A549 (cell line): ENCODE data around the gene TMED7. TPM values are rescaled to one million over a fixed set of nuclear protein-coding genes. Genes with fewer than 3 reads are reported as not detected.

Experiments
- ATAC-seq, 2 experiments: fragments of 200-7000 bp in 1 of 2; fragments of >200 bp in 1 of 2; cut with Nextera tagmentation in 1 of 2; cut with Tn5 transposase in 1 of 2; 3 replicates each; pipeline versions ENCODE4 v1.8.0 to v1.9.1; 2018 to 2020; ENCODE audit warnings: mild to moderate bottlenecking in 1 of 2, moderate library complexity in 1 of 2
- CTCF ChIA-PET: fragments of 300-600 bp; sonication (Branson Sonifier 250); formaldehyde crosslinking; extraction: SDS; loops from one replicate; lab custom pipeline; 2021; ENCODE audit warnings: antibody characterized with exemption, inconsistent platforms; lab: Yijun Ruan, JAX
- POLR2A ChIA-PET: fragments of 350-600 bp; formaldehyde crosslinking; extraction: SDS; loops from one replicate; lab custom pipeline; 2021; ENCODE audit warnings: antibody characterized with exemption, inconsistent platforms; lab: Yijun Ruan, JAX
- DNase-seq, 2 experiments: peaks; one replicate each; pipeline versions ENCODE4 v3.0.0 to v3.0.0-alpha.2; 2011 to 2016; ENCODE audit warnings: low read depth in 1 of 2, low spot score in 1 of 2
- FAIRE-seq: peaks from 2 replicates; lab custom pipeline; 2011; peaks lifted over from hg19 to GRCh38; lab: Jason Lieb, UNC
- H3K27ac ChIP-seq, 2 experiments: fragments of >200 bp; sonication (Bioruptor Twin); formaldehyde crosslinking; 3 replicates each; pipeline ENCODE4 v1.5.1; 2016 to 2017
- H3K4me1 ChIP-seq: fragments of >200 bp; sonication (Bioruptor Twin); formaldehyde crosslinking; 3 replicates; pipeline ENCODE4 v1.6.1; 2016
- H3K4me2 ChIP-seq: fragments of >200 bp; sonication (Bioruptor Twin); formaldehyde crosslinking; 3 replicates; pipeline ENCODE4 v1.6.1; 2016
- H3K4me3 ChIP-seq: fragments of >200 bp; sonication (Bioruptor Twin); formaldehyde crosslinking; 3 replicates; pipeline ENCODE4 v1.5.1; 2016
- H3K9me3 ChIP-seq: fragments of >200 bp; sonication (Bioruptor Twin); formaldehyde crosslinking; 3 replicates; pipeline ENCODE4 v1.6.1; 2016
- ATOH8 ChIP-seq: fragments of 250-450 bp; sonication (Bioruptor Pico); IDR thresholded peaks from 2 replicates; pipeline ENCODE4 v1.5.0; 2020; ENCODE audit warnings: low read depth, mild to moderate bottlenecking, moderate library complexity
- EHF ChIP-seq: fragments of 250-450 bp; sonication (Bioruptor Pico); IDR thresholded peaks from 2 replicates; pipeline ENCODE4 v1.5.0; 2020; ENCODE audit warnings: mild to moderate bottlenecking
- EP300 ChIP-seq, 2 experiments: fragments of >200 bp; sonication (Bioruptor Twin); formaldehyde crosslinking; IDR thresholded peaks; 2 replicates in 1 of 2; 3 replicates in 1 of 2; pipeline ENCODE4 v1.6.1; 2016 to 2017
- ESRRA ChIP-seq: fragments of 150-350 bp; IDR thresholded peaks from 2 replicates; pipeline ENCODE4 v1.6.1; 2014; ENCODE audit warnings: mild to moderate bottlenecking, low read length, borderline replicate concordance
- FOSL2 ChIP-seq, 2 experiments: fragments of 450-650 bp in 1 of 2; fragments of >200 bp in 1 of 2; sonication (Bioruptor Twin) in 1 of 2; formaldehyde crosslinking; IDR thresholded peaks; 2 replicates each; pipeline versions ENCODE4 v1.5.0 to v1.6.1; 2016 to 2020; ENCODE audit warnings: mild to moderate bottlenecking in 1 of 2, moderate library complexity in 1 of 2
- HOXA7 ChIP-seq: fragments of 250-450 bp; sonication (Bioruptor Pico); IDR thresholded peaks from 2 replicates; pipeline ENCODE4 v1.5.0; 2020; ENCODE audit warnings: mild to moderate bottlenecking, moderate library complexity
- NFE2L2 ChIP-seq: fragments of 150-350 bp; conservative IDR thresholded peaks from 2 replicates; pipeline ENCODE4 v1.6.1; 2014; ENCODE audit warnings: low read length
- PBX3 ChIP-seq: IDR thresholded peaks from 2 replicates; pipeline ENCODE4 v1.6.1; 2012
- POLR2A ChIP-seq: IDR thresholded peaks from 2 replicates; pipeline ENCODE4 v1.6.1; 2012; ENCODE audit warnings: mild to moderate bottlenecking, low read length
- RCOR1 ChIP-seq: fragments of 150-350 bp; IDR thresholded peaks from 2 replicates; pipeline ENCODE4 v1.6.1; 2014; ENCODE audit warnings: antibody characterized with exemption, low read length, low read depth
- REST ChIP-seq: fragments of 200-600 bp; sonication (generic); IDR thresholded peaks from 2 replicates; pipeline ENCODE4 v1.6.1; 2016; ENCODE audit warnings: antibody characterized with exemption, mild to moderate bottlenecking, moderate library complexity
- RFX5 ChIP-seq: fragments of 450-650 bp; IDR thresholded peaks from 2 replicates; pipeline ENCODE4 v1.7.1; 2014; ENCODE audit warnings: antibody characterized with exemption, mild to moderate bottlenecking, moderate library complexity
- SMC3 ChIP-seq: fragments of >200 bp; sonication (Bioruptor Twin); formaldehyde crosslinking; IDR thresholded peaks from 3 replicates; pipeline ENCODE4 v1.6.1; 2018; ENCODE audit warnings: inconsistent platforms
- USF2 ChIP-seq: fragments of 450-650 bp; IDR thresholded peaks from 2 replicates; pipeline ENCODE4 v1.6.1; 2014; ENCODE audit warnings: antibody characterized with exemption
- ZSCAN20 ChIP-seq: fragments of 250-450 bp; sonication (Bioruptor Pico); IDR thresholded peaks from 2 replicates; pipeline ENCODE4 v1.8.0; 2022; ENCODE audit warnings: mild to moderate bottlenecking, moderate library complexity
- WGBS: methylation state at CpG from one replicate; pipeline ENCODE4 v1.1.6; 2017; ENCODE audit errors: missing lambda C conversion rate; 5-methylcytosine and 5-hydroxymethylcytosine counted together
- polyA plus RNA-seq, 4 experiments: library from polyadenylated mRNA; depleted of rRNA in 3 of 4; stranded (reverse); fragments of >200 nt; fragmentation: RNase III in 1 of 4; extraction: RNeasy Plus Mini Kit Qiagen cat#74134 plus additional on column Dnase treatment in 1 of 4; gene quantifications; 2 replicates in 3 of 4; 3 replicates in 1 of 4; pipeline ENCODE4 v1.2.3, GENCODE V29; 2011 to 2017

Gene TMED7
- polyA plus RNA-seq, 2 of the 4 experiments (the other 2 are of a cell fraction): 60.6 to 99.1 TPM

GRCh38 chr5:115565233-115565632, 60.6 kb downstream of the TMED7 start:
- 74% methylated on average over 2 of the region's 2 CpGs for WGBS
- H3K4me2 ChIP-seq: no peak overlapping the region
- no peak overlapping the region for H3K27ac ChIP-seq
- no peak for FAIRE-seq
- no peak for DNase-seq
- H3K4me1 ChIP-seq: no peaks in the 10 kb centered on the region
- ATAC-seq: no peak
- no peaks in the 10 kb centered on the region for H3K9me3 ChIP-seq
- TF ChIP-seq REST (no peak), RCOR1 (no peak), SMC3 (no peak), HOXA7 (no peak), USF2 (no peak), POLR2A (no peak), ATOH8 (CRISPR knock-in tag) (no peak), ESRRA (no peak), ZSCAN20 (CRISPR knock-in tag) (no peak), EHF (CRISPR knock-in tag) (no peak), NFE2L2 (no peak), RFX5 (no peak), EP300 (IDR thresholded peaks at IDR 0.05) (no peak), FOSL2 (IDR thresholded peaks at IDR 0.05) (no peak), FOSL2 (CRISPR knock-in tag; IDR thresholded peaks at IDR 0.05) (no peak), PBX3 (no peak)
- H3K4me3 ChIP-seq: no peak overlapping the region
- CTCF ChIA-PET: interaction anchor here (1.1 to 4.8 kb wide), 4 partner anchors 10 to 259 kb away, joined by 3 to 24 read pairs (median 6); no protein-coding TSS in a partner anchor
- POLR2A ChIA-PET: no interaction called here

Other genes starting within 250 kb of the TMED7 start
- gene FEM1C, start 81.3 kb downstream of the TMED7 start, polyA plus RNA-seq (2011; rRNA removed): 7.9 and 8.4 TPM in 2 replicates
- gene FEM1C, start 81.3 kb downstream of the TMED7 start, polyA plus RNA-seq (2017; fragmentation: RNase III; extraction: RNeasy Plus Mini Kit Qiagen cat#74134 plus additional on column Dnase treatment): 5.6 to 6.8 TPM (median 6.3 TPM) in 3 replicates
- 0.07 and 0.34 TPM in 2 replicates for gene TICAM2, start 23.6 kb downstream of the TMED7 start, polyA plus RNA-seq (2011; rRNA removed)
- gene TICAM2, start 23.6 kb downstream of the TMED7 start, polyA plus RNA-seq (2017; fragmentation: RNase III; extraction: RNeasy Plus Mini Kit Qiagen cat#74134 plus additional on column Dnase treatment): 0.37 to 0.77 TPM (median 0.49 TPM) in 3 replicates
- not detected in 2 replicates for gene CDO1, start 190.6 kb upstream of the TMED7 start, polyA plus RNA-seq (2011; rRNA removed)
- not detected in 3 replicates for gene CDO1, start 190.6 kb upstream of the TMED7 start, polyA plus RNA-seq (2017; fragmentation: RNase III; extraction: RNeasy Plus Mini Kit Qiagen cat#74134 plus additional on column Dnase treatment)
- gene ATG12, start 215.5 kb upstream of the TMED7 start, polyA plus RNA-seq (2011; rRNA removed): 111 and 126 TPM in 2 replicates
- 43.3 to 49.1 TPM (median 48.9 TPM) in 3 replicates for gene ATG12, start 215.5 kb upstream of the TMED7 start, polyA plus RNA-seq (2017; fragmentation: RNase III; extraction: RNeasy Plus Mini Kit Qiagen cat#74134 plus additional on column Dnase treatment)
- 59.4 and 103 TPM in 2 replicates for gene AP3S1, start 215.9 kb upstream of the TMED7 start, polyA plus RNA-seq (2011; rRNA removed)
- gene AP3S1, start 215.9 kb upstream of the TMED7 start, polyA plus RNA-seq (2017; fragmentation: RNase III; extraction: RNeasy Plus Mini Kit Qiagen cat#74134 plus additional on column Dnase treatment): 75.7 to 82.3 TPM (median 75.7 TPM) in 3 replicates